H9 (cell line): Measurements from ENCODE around the gene TRIM69. TPM values are rescaled to one million over a fixed set of nuclear protein-coding genes. Genes with fewer than 3 reads are reported as not detected.
"Not testable (repeated sequence)": the region's sequence is repeated elsewhere in the genome, so short reads cannot be mapped to it uniquely, and the experiment has no call there.

Experiments
- DNase-seq: peaks from one replicate; pipeline ENCODE4 v3.0.0-alpha.2; 2017
- H2AFZ ChIP-seq: one replicate; pipeline ENCODE4 v1.6.1; 2013; ENCODE audit warnings: mild to moderate bottlenecking, low read length, control low read depth, moderate library complexity
- H2AK5ac ChIP-seq: 2 replicates; pipeline ENCODE4 v1.6.1; 2013; ENCODE audit warnings: low read length, control low read depth, mixed read lengths; ENCODE audit not compliant: insufficient read length
- H2BK120ac ChIP-seq: one replicate; pipeline ENCODE4 v1.6.1; 2013; ENCODE audit warnings: low read depth, mild to moderate bottlenecking, low read length, control low read depth, inconsistent platforms; ENCODE audit not compliant: poor library complexity, severe bottlenecking
- H2BK12ac ChIP-seq: 2 replicates; pipeline ENCODE4 v1.6.1; 2013; ENCODE audit warnings: low read length, control low read depth, mixed read lengths, low read depth; ENCODE audit not compliant: insufficient read length
- H2BK15ac ChIP-seq: 2 replicates; pipeline ENCODE4 v1.6.1; 2013; ENCODE audit warnings: low read depth, low read length, control low read depth
- H2BK20ac ChIP-seq: one replicate; pipeline ENCODE4 v1.6.1; 2013; ENCODE audit warnings: low read depth, mild to moderate bottlenecking, low read length, control low read depth, inconsistent platforms; ENCODE audit not compliant: poor library complexity, severe bottlenecking
- H2BK5ac ChIP-seq: 2 replicates; pipeline ENCODE4 v1.6.1; 2013; ENCODE audit warnings: low read length, control low read depth, mixed read lengths; ENCODE audit not compliant: insufficient read length
- H3K14ac ChIP-seq: 2 replicates; pipeline ENCODE4 v1.6.1; 2013; ENCODE audit warnings: low read length, control low read depth; ENCODE audit not compliant: insufficient read depth
- H3K18ac ChIP-seq: 2 replicates; pipeline ENCODE4 v1.6.1; 2013; ENCODE audit warnings: low read depth, mild to moderate bottlenecking, mixed read lengths, low read length, control low read depth; ENCODE audit not compliant: insufficient read length
- H3K23ac ChIP-seq: 2 replicates; pipeline ENCODE4 v1.6.1; 2013; ENCODE audit warnings: low read length, control low read depth, mixed read lengths, low read depth; ENCODE audit not compliant: insufficient read length
- H3K23me2 ChIP-seq: 2 replicates; pipeline ENCODE4 v1.6.1; 2013; ENCODE audit warnings: low read depth, mild to moderate bottlenecking, mixed read lengths, low read length, control low read depth; ENCODE audit not compliant: insufficient read length, poor library complexity, severe bottlenecking
- H3K27ac ChIP-seq: 2 replicates; pipeline ENCODE4 v1.5.1; 2013; ENCODE audit warnings: low read length, control low read depth, mixed read lengths, low read depth; ENCODE audit not compliant: insufficient read length
- H3K27me3 ChIP-seq: 2 replicates; pipeline ENCODE4 v1.6.1; 2013; ENCODE audit warnings: low read length, control low read depth, inconsistent platforms; ENCODE audit not compliant: insufficient read depth
- H3K4ac ChIP-seq: 2 replicates; pipeline ENCODE4 v1.6.1; 2013; ENCODE audit warnings: low read depth, mild to moderate bottlenecking, control low read depth, inconsistent platforms, low read length, moderate library complexity
- H3K4me1 ChIP-seq: 2 replicates; pipeline ENCODE4 v1.6.1; 2013; ENCODE audit warnings: low read length, control low read depth, inconsistent platforms; ENCODE audit not compliant: insufficient read depth
- H3K4me2 ChIP-seq: 2 replicates; pipeline ENCODE4 v1.6.1; 2013; ENCODE audit warnings: low read length, control low read depth, mixed read lengths; ENCODE audit not compliant: insufficient read length, insufficient read depth
- H3K56ac ChIP-seq: 2 replicates; pipeline ENCODE4 v1.6.1; 2013; ENCODE audit warnings: low read depth, mild to moderate bottlenecking, mixed read lengths, low read length, control low read depth; ENCODE audit not compliant: insufficient read length
- H3K79me1 ChIP-seq: 2 replicates; pipeline ENCODE4 v1.6.1; 2013; ENCODE audit warnings: low read depth, mild to moderate bottlenecking, moderate library complexity, low read length, control low read depth, inconsistent platforms; ENCODE audit not compliant: insufficient read depth, poor library complexity, severe bottlenecking
- H3K79me2 ChIP-seq: 2 replicates; pipeline ENCODE4 v1.6.1; 2013; ENCODE audit warnings: low read length, control low read depth, inconsistent platforms; ENCODE audit not compliant: insufficient read depth
- H3K9ac ChIP-seq: 2 replicates; pipeline ENCODE4 v1.6.1; 2013; ENCODE audit warnings: low read length, control low read depth, mixed read lengths; ENCODE audit not compliant: insufficient read length; ENCODE audit errors: extremely low read depth
- H3K9me3 ChIP-seq: one replicate; pipeline ENCODE4 v1.6.1; 2013; ENCODE audit warnings: low read depth, low read length, inconsistent platforms; ENCODE audit not compliant: control insufficient read depth
- H3T11ph ChIP-seq: one replicate; pipeline ENCODE4 v1.6.1; 2013; ENCODE audit warnings: mild to moderate bottlenecking, low read length, control low read depth, inconsistent platforms
- H4K20me1 ChIP-seq: one replicate; pipeline ENCODE4 v1.6.1; 2013; ENCODE audit not compliant: control insufficient read depth, insufficient read length, insufficient read depth
- H4K5ac ChIP-seq: 2 replicates; pipeline ENCODE4 v1.6.1; 2013; ENCODE audit warnings: low read depth, mild to moderate bottlenecking, mixed read lengths, low read length, control low read depth; ENCODE audit not compliant: insufficient read length
- H4K8ac ChIP-seq: replicated peaks from 2 replicates; pipeline ENCODE4 v1.6.1; 2013; ENCODE audit warnings: low read length, control low read depth, mixed read lengths, low read depth; ENCODE audit not compliant: insufficient read length
- H4K91ac ChIP-seq: 2 replicates; pipeline ENCODE4 v1.6.1; 2013; ENCODE audit warnings: low read depth, mild to moderate bottlenecking, moderate library complexity, mixed read lengths, low read length, control low read depth; ENCODE audit not compliant: insufficient read length
- H3K27ac Mint-ChIP-seq, 3 experiments: 2 replicates in 2 of 3; 3 replicates in 1 of 3; pipeline ENCODE4 v1.8.0; 2020 to 2021; ENCODE audit warnings: mixed read lengths in 3 of 3, mild to moderate bottlenecking in 1 of 3, moderate library complexity in 1 of 3
- H3K27me3 Mint-ChIP-seq: 2 replicates; pipeline ENCODE4 v1.8.0; 2021; ENCODE audit warnings: low read depth, mild to moderate bottlenecking, moderate library complexity, mixed read lengths
- H3K36me3 Mint-ChIP-seq, 3 experiments: 2 replicates in 2 of 3; 3 replicates in 1 of 3; pipeline ENCODE4 v1.8.0; 2020 to 2021; ENCODE audit warnings: low read depth in 3 of 3, mixed read lengths in 3 of 3; ENCODE audit not compliant: insufficient read depth in 1 of 3
- H3K4me1 Mint-ChIP-seq, 2 experiments: 2 replicates each; pipeline ENCODE4 v1.8.0; 2020; ENCODE audit warnings: mixed read lengths in 2 of 2
- H3K4me3 Mint-ChIP-seq, 2 experiments: 2 replicates in 1 of 2; 3 replicates in 1 of 2; pipeline ENCODE4 v1.8.0; 2020 to 2021; ENCODE audit warnings: mild to moderate bottlenecking in 2 of 2, mixed read lengths in 2 of 2, moderate library complexity in 1 of 2
- H3K9me3 Mint-ChIP-seq, 2 experiments: 2 replicates in 1 of 2; 3 replicates in 1 of 2; pipeline ENCODE4 v1.8.0; 2020; ENCODE audit warnings: mild to moderate bottlenecking in 2 of 2, mixed read lengths in 2 of 2, moderate library complexity in 1 of 2
- WGBS: extraction: QIAGEN DNeasy Blood & Tissue Kit; methylation state at CpG from one replicate; pipeline ENCODE4 v1.1.7; 2013; ENCODE audit warnings: missing lambda C conversion rate, low lambda C conversion rate, mixed read lengths; ENCODE audit not compliant: insufficient read length; ENCODE audit errors: extremely low coverage; 5-methylcytosine and 5-hydroxymethylcytosine counted together
- total RNA-seq: library from RNA; stranded (reverse); gene quantifications from 2 replicates; pipeline ENCODE4 v1.2.1, GENCODE V29; 2021

TRIM69 gene
- total RNA-seq, 1 experiment from 2014 or later, result 4.3 TPM

DNA sequence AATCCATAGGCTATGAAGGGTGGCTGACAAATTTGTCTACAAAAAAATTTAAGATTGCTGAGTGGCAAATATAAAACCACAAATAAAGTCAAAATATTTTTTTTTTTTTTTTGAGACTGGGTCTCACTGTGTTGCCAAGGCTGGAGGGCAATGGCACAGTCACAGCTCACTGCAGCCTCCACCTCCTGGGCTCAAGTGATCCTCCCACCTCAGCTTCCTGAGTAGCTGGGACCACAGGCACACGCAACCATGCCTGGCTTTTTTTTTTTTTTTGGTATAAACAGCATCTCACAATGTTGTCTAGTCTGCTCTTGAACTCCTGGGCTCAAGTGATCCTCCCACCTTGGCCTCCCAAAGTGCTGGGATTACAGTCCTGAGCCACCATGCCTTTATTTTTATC lies 46.1 kb upstream of the TRIM69 start:
- H3K18ac ChIP-seq, H3K27ac Mint-ChIP-seq, H3K9ac ChIP-seq, DNase-seq, H2BK12ac ChIP-seq, H2AK5ac ChIP-seq, H2BK5ac ChIP-seq, H2BK15ac ChIP-seq, H3K4me3 Mint-ChIP-seq, H4K8ac ChIP-seq, H3K9me3 ChIP-seq, H3K4me1 ChIP-seq, H4K20me1 ChIP-seq, H3K27me3 ChIP-seq, H3K4me2 ChIP-seq, H4K91ac ChIP-seq, H3K27ac ChIP-seq, H3K23ac ChIP-seq, H3K23me2 ChIP-seq, H3K27me3 Mint-ChIP-seq, H3K79me2 ChIP-seq, H3K36me3 Mint-ChIP-seq, H3K4me1 Mint-ChIP-seq, H3K14ac ChIP-seq, H3T11ph ChIP-seq, H3K79me1 ChIP-seq, H2AFZ ChIP-seq, H4K5ac ChIP-seq, H3K56ac ChIP-seq, H3K4ac ChIP-seq, H2BK120ac ChIP-seq, H2BK20ac ChIP-seq: not testable (repeated sequence)
- WGBS, result no CpG with 5 or more reads among the region's 1 CpG
- H3K9me3 Mint-ChIP-seq, result peaks cover 14 to 21% of the 10 kb centered on the region in 2 experiments
